ENCODE data around the gene NSRP1. TPM values are rescaled to one million over a fixed set of nuclear protein-coding genes. Genes with fewer than 3 reads are reported as not detected.

The NSRP1 gene
- total and polyA plus RNA-seq, 2 of the 8 experiments (the other 6 are each of a cell fraction or from before 2014, with no cell fraction given) = 6.1 to 22.4 TPM

- Histone ChIP-seq H3K79me1 (ENCODE audit: low read depth, low read length) (no peaks in the 10 kb centered on the region; the same call in 1 of the 2 replicates), H3K4me2 (ENCODE audit: insufficient read depth in 1 of 2, low read depth in 2 of 2, low read length in 2 of 2) (no peak overlapping the region), H3K56ac (replicated peaks; ENCODE audit: insufficient read length, low read depth, low read length) (no peak overlapping the region), H3K23ac (ENCODE audit: insufficient read length) (no peak overlapping the region), H2BK12ac (ENCODE audit: low read depth, low read length) (no peak overlapping the region), H3K36me3 (ENCODE audit: control insufficient read depth in 2 of 4, insufficient read depth in 4 of 4, low read length in 3 of 4) (no peaks in the 10 kb centered on the region), H3K4me3 (ENCODE audit: extremely low read depth in 1 of 4, insufficient read depth in 2 of 4, low read depth in 3 of 4, low read length in 4 of 4) (no peak overlapping the region), H3K79me2 (ENCODE audit: control insufficient read depth in 1 of 2, insufficient read depth in 2 of 2, low read length in 2 of 2) (no peaks in the 10 kb centered on the region), H2AFZ (ENCODE audit: low read length) (no peak overlapping the region), H3K4ac (replicated peaks; ENCODE audit: insufficient read length, low read depth, low read length) (no peak overlapping the region), H3K9me3 (ENCODE audit: insufficient read depth in 2 of 2, low read depth in 1 of 2, low read length in 1 of 2) (no peaks in the 10 kb centered on the region), H4K91ac (replicated peaks; ENCODE audit: insufficient read length, low read length) (no peak overlapping the region), H3K4me1 (replicated peaks in 1 of 4; ENCODE audit: control insufficient read depth in 3 of 4, insufficient read depth in 4 of 4, low read length in 3 of 4) (no peaks in the 10 kb centered on the region; a peak in 2 of 7 replicates), H2AK5ac (ENCODE audit: low read depth, low read length) (no peak overlapping the region), H2BK15ac (ENCODE audit: low read length) (no peak overlapping the region), H2BK5ac (ENCODE audit: low read depth, low read length) (no peak overlapping the region), H3K23me2 (ENCODE audit: low read depth, low read length) (no peaks in the 10 kb centered on the region), H2BK120ac (replicated peaks; ENCODE audit: low read depth, low read length) (no peak overlapping the region), H3K27me3 (replicated peaks in 1 of 4; ENCODE audit: control insufficient read depth in 3 of 4, extremely low read depth in 1 of 4, insufficient read depth in 3 of 4, low read length in 3 of 4) (no peaks in the 10 kb centered on the region), H4K20me1 (replicated peaks in 1 of 2; ENCODE audit: control insufficient read depth in 1 of 2, insufficient read depth in 2 of 2, low read length in 2 of 2) (no peaks in the 10 kb centered on the region), H4K5ac (ENCODE audit: insufficient read length, low read depth, low read length) (no peak overlapping the region), H3K9ac (replicated peaks in 1 of 4; ENCODE audit: extremely low read depth in 1 of 4, low read depth in 3 of 4, low read length in 3 of 4) (no peak overlapping the region), H3K18ac (ENCODE audit: extremely low read depth, low read length) (no peak overlapping the region), H3K14ac (ENCODE audit: insufficient read length) (no peak overlapping the region), H2BK20ac (ENCODE audit: low read length) (no peak overlapping the region), H4K8ac (ENCODE audit: extremely low read depth, insufficient read depth, low read length) (no peak overlapping the region), H3K27ac (ENCODE audit: low read depth, low read length) (no peak overlapping the region)
- DNase-seq (ENCODE audit: low read depth in 1 of 2, low spot score in 2 of 2) (no peak), FAIRE-seq (no peak)
- no peak for TF ChIP-seq CTCF (IDR thresholded peaks at IDR 0.05; ENCODE audit: control extremely low read depth in 1 of 3, insufficient read depth in 1 of 3, low read depth in 1 of 3, low read length in 3 of 3)
- TF ChIP-seq GABPA (IDR thresholded peaks at IDR 0.05; ENCODE audit: borderline replicate concordance, insufficient read depth, low read length) = no peak
- TF ChIP-seq NRF1 (IDR thresholded peaks at IDR 0.05; ENCODE audit: low read depth, low read length) = no peak
- TF ChIP-seq POU5F1 (IDR thresholded peaks at IDR 0.05; ENCODE audit: low read depth, low read length) = no peak
- TF ChIP-seq SP1 (IDR thresholded peaks at IDR 0.05; ENCODE audit: low read depth, low read length) = no peak
- ChIA-PET CTCF (ENCODE audit: partially characterized antibody) (interaction anchor here (0.7 to 2.8 kb wide), 4 partner anchors 10 to 93 kb away, joined by 3 to 11 read pairs (median 4); partner anchors contain the start of gene SLC6A4), POLR2A (ENCODE audit: partially characterized antibody) (interaction anchor here (0.5 to 1.1 kb wide), 3 partner anchors 18 to 140 kb away, joined by 3 read pairs; no protein-coding TSS in a partner anchor)
- WGBS, 2 experiments (ENCODE audit: extremely low coverage in 1 of 2, insufficient coverage in 1 of 2, insufficient read length in 1 of 2, insufficient replicate concordance in 2 of 2, low coverage in 1 of 2, low lambda C conversion rate in 2 of 2, missing lambda C conversion rate in 1 of 2) = 82% methylated on average over 7 of the region's 7 CpGs; no CpG with 5 or more reads in 1 of the 2 experiments
Measured at GRCh38 chr17:30219833-30220232, 103.2 kb downstream of the NSRP1 start.
